ENCODE data around the gene DNAJC28.
A peak's percentile ranks its signal among the peaks of the same experiment; 100 is the strongest.

The DNAJC28 gene

DNA sequence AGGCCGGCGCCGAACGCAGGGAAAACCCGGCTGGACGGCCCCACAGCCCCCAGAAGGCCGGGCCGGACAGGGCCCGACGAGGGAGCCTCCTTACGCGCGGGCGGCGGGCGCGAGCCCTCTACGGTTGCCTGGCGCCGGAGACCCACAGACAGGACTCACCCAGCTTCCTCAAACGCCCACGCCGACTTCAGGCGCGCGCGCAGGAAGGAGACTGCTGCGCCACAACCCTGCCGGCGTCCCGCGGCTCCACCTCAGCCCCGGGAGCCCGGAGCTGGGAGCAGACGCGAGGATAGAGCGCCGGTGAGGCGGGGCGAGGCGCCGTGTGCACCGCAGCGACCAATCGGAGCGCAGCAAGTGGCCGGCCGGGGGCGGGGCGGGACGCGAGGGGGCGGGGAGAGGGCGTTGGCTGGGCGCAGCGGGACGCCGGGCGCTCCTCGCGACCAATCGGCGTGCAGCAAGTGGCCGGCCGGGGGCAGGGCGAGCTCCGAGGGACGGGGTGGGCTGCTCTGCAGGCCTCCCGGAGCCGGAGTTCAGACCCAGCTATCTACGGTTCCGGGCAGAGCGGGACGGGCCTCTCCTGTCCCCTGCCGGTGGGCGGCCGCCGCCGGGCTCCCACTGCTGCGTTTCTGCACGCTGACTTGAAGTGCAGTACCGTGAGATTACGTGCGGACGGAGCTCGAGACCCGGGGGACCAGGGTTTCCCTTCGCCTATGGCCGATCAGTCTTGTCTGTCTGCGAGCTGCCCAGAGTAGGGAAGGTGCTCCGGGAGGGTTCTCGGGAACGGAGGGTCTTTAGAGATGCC, 11.6 kb downstream of the DNAJC28 start, which contains the start of gene TMEM50B (continued):
- TF ChIP-seq, protein P1, sequence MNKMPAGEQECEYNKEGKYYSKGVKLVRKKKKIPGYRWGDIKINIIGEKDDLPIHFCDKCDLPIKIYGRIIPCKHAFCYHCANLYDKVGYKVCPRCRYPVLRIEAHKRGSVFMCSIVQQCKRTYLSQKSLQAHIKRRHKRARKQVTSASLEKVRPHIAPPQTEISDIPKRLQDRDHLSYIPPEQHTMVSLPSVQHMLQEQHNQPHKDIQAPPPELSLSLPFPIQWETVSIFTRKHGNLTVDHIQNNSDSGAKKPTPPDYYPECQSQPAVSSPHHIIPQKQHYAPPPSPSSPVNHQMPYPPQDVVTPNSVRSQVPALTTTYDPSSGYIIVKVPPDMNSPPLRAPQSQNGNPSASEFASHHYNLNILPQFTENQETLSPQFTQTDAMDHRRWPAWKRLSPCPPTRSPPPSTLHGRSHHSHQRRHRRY (tag by site-specific recombination; IDR thresholded peaks at IDR 0.05): no peak
- TF ChIP-seq AEBP2 (tag by site-specific recombination; IDR thresholded peaks at IDR 0.05; ENCODE audit: borderline replicate concordance) (no peak), YY2 (tag by site-specific recombination; IDR thresholded peaks at IDR 0.05) (no peak), TCF7L2 (IDR thresholded peaks at IDR 0.05; ENCODE audit: borderline replicate concordance, low read depth, low read length) (no peak), FEZF1 (tag by site-specific recombination; IDR thresholded peaks at IDR 0.05) (no peak), ZSCAN30 (tag by site-specific recombination; IDR thresholded peaks at IDR 0.05) (peak; percentile 77), REPIN1 (tag by site-specific recombination; IDR thresholded peaks at IDR 0.05; ENCODE audit: low read depth) (0 out of 2 replicates have a peak, but pooled peaks have one; percentile 31), GLIS2 (tag by site-specific recombination; IDR thresholded peaks at IDR 0.05) (peak; percentile 91), ZNF692 (tag by site-specific recombination; IDR thresholded peaks at IDR 0.05) (peak; percentile 63; the same call in 1 of the 2 replicates), ZNF548 (tag by site-specific recombination; IDR thresholded peaks at IDR 0.05) (no peak), ZNF629 (tag by site-specific recombination; IDR thresholded peaks at IDR 0.05) (peak; percentile 43; the same call in 1 of the 2 replicates), WT1 (tag by site-specific recombination; IDR thresholded peaks at IDR 0.05) (peak; percentile 24; the same call in 1 of the 2 replicates), KLF8 (tag by site-specific recombination; IDR thresholded peaks at IDR 0.05) (peak; percentile 72), ZNF23 (tag by site-specific recombination; IDR thresholded peaks at IDR 0.05; ENCODE audit: borderline replicate concordance) (no peak), PATZ1 (tag by site-specific recombination; IDR thresholded peaks at IDR 0.05) (peak; percentile 70), ZFHX2 (tag by site-specific recombination; conservative IDR thresholded peaks at IDR 0.05) (peak; percentile 87), ZNF555 (tag by site-specific recombination; conservative IDR thresholded peaks at IDR 0.05) (no peak), CTCF (tag by site-specific recombination; IDR thresholded peaks at IDR 0.05) (peak; percentile 98), ZNF624 (tag by site-specific recombination; IDR thresholded peaks at IDR 0.05) (no peak), ZNF677 (tag by site-specific recombination; IDR thresholded peaks at IDR 0.05) (no peak), ZNF341 (tag by site-specific recombination; IDR thresholded peaks at IDR 0.05; ENCODE audit: low read depth) (peak; percentile 42; the same call in 1 of the 2 replicates), ZFP37 (tag by site-specific recombination; IDR thresholded peaks at IDR 0.05) (no peak; the same call in 1 of the 2 replicates), ZXDB (tag by site-specific recombination; IDR thresholded peaks at IDR 0.05) (peak; percentile 67; the same call in 1 of the 2 replicates), ZNF785 (tag by site-specific recombination; IDR thresholded peaks at IDR 0.05) (peak; percentile 31; the same call in 1 of the 2 replicates)
- TF ChIP-seq, protein P2, sequence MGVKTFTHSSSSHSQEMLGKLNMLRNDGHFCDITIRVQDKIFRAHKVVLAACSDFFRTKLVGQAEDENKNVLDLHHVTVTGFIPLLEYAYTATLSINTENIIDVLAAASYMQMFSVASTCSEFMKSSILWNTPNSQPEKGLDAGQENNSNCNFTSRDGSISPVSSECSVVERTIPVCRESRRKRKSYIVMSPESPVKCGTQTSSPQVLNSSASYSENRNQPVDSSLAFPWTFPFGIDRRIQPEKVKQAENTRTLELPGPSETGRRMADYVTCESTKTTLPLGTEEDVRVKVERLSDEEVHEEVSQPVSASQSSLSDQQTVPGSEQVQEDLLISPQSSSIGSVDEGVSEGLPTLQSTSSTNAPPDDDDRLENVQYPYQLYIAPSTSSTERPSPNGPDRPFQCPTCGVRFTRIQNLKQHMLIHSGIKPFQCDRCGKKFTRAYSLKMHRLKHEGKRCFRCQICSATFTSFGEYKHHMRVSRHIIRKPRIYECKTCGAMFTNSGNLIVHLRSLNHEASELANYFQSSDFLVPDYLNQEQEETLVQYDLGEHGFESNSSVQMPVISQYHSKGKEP (tag by site-specific recombination; IDR thresholded peaks at IDR 0.05): peak; percentile 45
- TF ChIP-seq, protein P3, sequence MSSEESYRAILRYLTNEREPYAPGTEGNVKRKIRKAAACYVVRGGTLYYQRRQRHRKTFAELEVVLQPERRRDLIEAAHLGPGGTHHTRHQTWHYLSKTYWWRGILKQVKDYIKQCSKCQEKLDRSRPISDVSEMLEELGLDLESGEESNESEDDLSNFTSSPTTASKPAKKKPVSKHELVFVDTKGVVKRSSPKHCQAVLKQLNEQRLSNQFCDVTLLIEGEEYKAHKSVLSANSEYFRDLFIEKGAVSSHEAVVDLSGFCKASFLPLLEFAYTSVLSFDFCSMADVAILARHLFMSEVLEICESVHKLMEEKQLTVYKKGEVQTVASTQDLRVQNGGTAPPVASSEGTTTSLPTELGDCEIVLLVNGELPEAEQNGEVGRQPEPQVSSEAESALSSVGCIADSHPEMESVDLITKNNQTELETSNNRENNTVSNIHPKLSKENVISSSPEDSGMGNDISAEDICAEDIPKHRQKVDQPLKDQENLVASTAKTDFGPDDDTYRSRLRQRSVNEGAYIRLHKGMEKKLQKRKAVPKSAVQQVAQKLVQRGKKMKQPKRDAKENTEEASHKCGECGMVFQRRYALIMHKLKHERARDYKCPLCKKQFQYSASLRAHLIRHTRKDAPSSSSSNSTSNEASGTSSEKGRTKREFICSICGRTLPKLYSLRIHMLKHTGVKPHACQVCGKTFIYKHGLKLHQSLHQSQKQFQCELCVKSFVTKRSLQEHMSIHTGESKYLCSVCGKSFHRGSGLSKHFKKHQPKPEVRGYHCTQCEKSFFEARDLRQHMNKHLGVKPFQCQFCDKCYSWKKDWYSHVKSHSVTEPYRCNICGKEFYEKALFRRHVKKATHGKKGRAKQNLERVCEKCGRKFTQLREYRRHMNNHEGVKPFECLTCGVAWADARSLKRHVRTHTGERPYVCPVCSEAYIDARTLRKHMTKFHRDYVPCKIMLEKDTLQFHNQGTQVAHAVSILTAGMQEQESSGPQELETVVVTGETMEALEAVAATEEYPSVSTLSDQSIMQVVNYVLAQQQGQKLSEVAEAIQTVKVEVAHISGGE (tag by site-specific recombination; conservative IDR thresholded peaks at IDR 0.05; ENCODE audit: low read depth): peak; percentile 92
